K562 (cell line): Measurements from ENCODE around the gene PPP1R3E. TPM values are rescaled to one million over a fixed set of nuclear protein-coding genes. Genes with fewer than 3 reads are reported as not detected.

Experiments used
- ATAC-seq: fragments of 200-7000 bp; cut with Tn5 transposase; 3 replicates; pipeline ENCODE4 v1.9.1; 2020; ENCODE audit warnings: moderate library complexity
- BruUV-seq: library from RNA; stranded (reverse); fragments of 400-500 nt; replicated peaks from 2 replicates; lab custom pipeline; 2021; lab: Mats Ljungman, UMichigan
- CTCF ChIA-PET: fragments of 300-600 bp; formaldehyde crosslinking; extraction: SDS; loops from one replicate; lab custom pipeline; 2021; ENCODE audit warnings: low intra/inter-chr PET ratio; lab: Yijun Ruan, JAX
- POLR2A ChIA-PET: fragments of 300-600, 350-650 bp; sonication (Branson Sonifier 250); formaldehyde crosslinking; extraction: SDS; loops from one replicate; lab custom pipeline; 2021; ENCODE audit warnings: antibody characterized with exemption, inconsistent platforms; lab: Yijun Ruan, JAX
- DNase-seq, 4 experiments: peaks; one replicate each; pipeline versions ENCODE4 v3.0.0 to v3.0.0-alpha.2; 2011 to 2018; ENCODE audit warnings: low spot score in 3 of 4, mixed read lengths in 3 of 4; ENCODE audit errors: extremely low read depth in 1 of 4
- FAIRE-seq: peaks from 2 replicates; lab custom pipeline; 2011; peaks lifted over from hg19 to GRCh38; lab: Jason Lieb, UNC
- H2AFZ ChIP-seq: 2 replicates; pipeline ENCODE4 v1.6.0; 2011; ENCODE audit warnings: low read depth, low read length, control low read depth, inconsistent platforms
- H3K27ac ChIP-seq: fragments of 200-600 bp; 3 replicates; pipeline ENCODE4 v1.8.0; 2011; ENCODE audit warnings: low read depth, mild to moderate bottlenecking, control low read depth, inconsistent platforms, low read length, moderate library complexity, mixed read lengths; ENCODE audit errors: extremely low read depth
- H3K27me3 ChIP-seq, 2 experiments: fragments of 300-600 bp in 1 of 2; 2 replicates in 1 of 2; 3 replicates in 1 of 2; pipeline versions ENCODE4 v1.6.0 to v1.8.0; 2011; ENCODE audit warnings: inconsistent platforms in 2 of 2, low read length in 2 of 2, mild to moderate bottlenecking in 1 of 2, mixed read lengths in 1 of 2, moderate library complexity in 1 of 2; ENCODE audit not compliant: control insufficient read depth in 2 of 2, insufficient read depth in 2 of 2
- H3K36me3 ChIP-seq: fragments of 300-600 bp; 3 replicates; pipeline ENCODE4 v1.8.0; 2011; ENCODE audit warnings: mild to moderate bottlenecking, low read length, inconsistent platforms; ENCODE audit not compliant: control insufficient read depth, insufficient read depth
- H3K4me1 ChIP-seq, 2 experiments: fragments of 200-600 bp in 1 of 2; replicated peaks in 1 of 2; 2 replicates in 1 of 2; 3 replicates in 1 of 2; pipeline versions ENCODE4 v1.5.1 to v1.8.0; 2011; ENCODE audit warnings: inconsistent platforms in 2 of 2, low read length in 2 of 2, mild to moderate bottlenecking in 1 of 2, mixed read lengths in 1 of 2, moderate library complexity in 1 of 2; ENCODE audit not compliant: control insufficient read depth in 2 of 2, insufficient read depth in 2 of 2
- H3K4me2 ChIP-seq: 2 replicates; pipeline ENCODE4 v1.6.1; 2011; ENCODE audit warnings: low read length, control low read depth, inconsistent platforms, mixed read lengths; ENCODE audit not compliant: insufficient read depth
- H3K4me3 ChIP-seq: fragments of 200-600 bp; sonication (generic), shearing (Covaris generic); 2 replicates; pipeline ENCODE4 v1.5.1; 2016; ENCODE audit warnings: control low read depth, inconsistent platforms
- H3K79me2 ChIP-seq: fragments of 200-600 bp; 3 replicates; pipeline ENCODE4 v1.8.0; 2011; ENCODE audit warnings: low read length, inconsistent platforms; ENCODE audit not compliant: control insufficient read depth, insufficient read depth
- H3K9ac ChIP-seq, 2 experiments: 2 replicates each; pipeline versions ENCODE4 v1.6.0 to v1.6.1; 2011; ENCODE audit warnings: low read depth in 2 of 2, low read length in 2 of 2, control low read depth in 1 of 2, inconsistent platforms in 1 of 2, mild to moderate bottlenecking in 1 of 2, mixed read lengths in 1 of 2; ENCODE audit not compliant: insufficient read depth in 1 of 2
- H3K9me1 ChIP-seq: one replicate; pipeline ENCODE4 v1.6.0; 2011; ENCODE audit warnings: inconsistent platforms, mild to moderate bottlenecking, low read length, moderate library complexity; ENCODE audit not compliant: control insufficient read depth, insufficient read depth
- H3K9me3 ChIP-seq: replicated peaks from 2 replicates; pipeline ENCODE4 v1.5.1; 2011; ENCODE audit warnings: low read depth, low read length, inconsistent platforms; ENCODE audit not compliant: control insufficient read depth, insufficient read depth
- H4K20me1 ChIP-seq: replicated peaks from 2 replicates; pipeline ENCODE4 v1.6.1; 2011; ENCODE audit warnings: low read length, inconsistent platforms, mixed read lengths; ENCODE audit not compliant: control insufficient read depth, insufficient read depth
- ARID4B ChIP-seq: sonication (generic); formaldehyde crosslinking; IDR thresholded peaks from 2 replicates; pipeline ENCODE4 v1.8.0; 2022; ENCODE audit warnings: mild to moderate bottlenecking, missing genetic modification reagents
- BRD4 ChIP-seq: fragments of 200-600 bp; sonication (generic); IDR thresholded peaks from 2 replicates; pipeline ENCODE4 v1.6.1; 2017; ENCODE audit warnings: inconsistent platforms
- GTF2E2 ChIP-seq: fragments of 200-800 bp; sonication (Bioruptor generic); IDR thresholded peaks from 2 replicates; pipeline ENCODE4 v1.6.1; 2016; ENCODE audit warnings: missing genetic modification characterization, missing compliant biosample characterization
- IRF2 ChIP-seq: sonication (generic); formaldehyde crosslinking; IDR thresholded peaks from 2 replicates; pipeline ENCODE4 v1.8.1; 2022; ENCODE audit warnings: mild to moderate bottlenecking, missing genetic modification reagents
- NFYB ChIP-seq: IDR thresholded peaks from 2 replicates; pipeline ENCODE4 v1.6.1; 2011; ENCODE audit warnings: mild to moderate bottlenecking, moderate library complexity; ENCODE audit not compliant: insufficient read length; ENCODE audit errors: extremely low read depth
- RBM39 ChIP-seq: fragments of 200-400 bp; formaldehyde crosslinking; optimal IDR thresholded peaks from 2 replicates; pipeline ENCODE3; 2018; ENCODE audit warnings: low read depth, low read length
- ZFP1 ChIP-seq: fragments of 450-650 bp; formaldehyde crosslinking; IDR thresholded peaks from 2 replicates; pipeline ENCODE4 v1.4.0; 2020; ENCODE audit warnings: mild to moderate bottlenecking, mixed read lengths
- ZNF274 ChIP-seq: IDR thresholded peaks from 2 replicates; pipeline ENCODE4 v1.6.1; 2011; ENCODE audit warnings: low read depth, mild to moderate bottlenecking, low read length, moderate library complexity, borderline replicate concordance
- ZNF561 ChIP-seq: fragments of 450-650 bp; formaldehyde crosslinking; conservative IDR thresholded peaks from 2 replicates; pipeline ENCODE4 v1.4.0; 2020; ENCODE audit warnings: mild to moderate bottlenecking, moderate library complexity
- WGBS: fragments of 100-300 bp; shearing (Covaris generic); methylation state at CpG from one replicate; pipeline ENCODE4 v1.1.6; 2016; ENCODE audit warnings: low coverage, mixed read lengths; ENCODE audit not compliant: insufficient coverage; ENCODE audit errors: missing lambda C conversion rate; 5-methylcytosine and 5-hydroxymethylcytosine counted together
- in situ Hi-C: fragments of 300-500 bp; cut with MboI; formaldehyde crosslinking; loops from 4 replicates; pipeline ENCODE4 v1.15.0; 2018; ENCODE audit warnings: inconsistent platforms, mixed read lengths
- intact Hi-C: fragments of 100-400 bp; cut with micrococcal nuclease; formaldehyde crosslinking; loops from 2 replicates; pipeline ENCODE4 v1.14.2; 2022
- polyA plus RNA-seq, 8 experiments: library from polyadenylated mRNA; depleted of rRNA in 4 of 8; stranded (reverse) in 5 of 8; unstranded in 3 of 8; fragments of >200 nt; fragmentation: Nextera tagmentation in 2 of 8; fragmentation: Illumina TruSeq in 1 of 8; extraction: Ambion mirVana in 2 of 8; extraction: Trizol in 1 of 8; gene quantifications; 2 replicates each; pipeline versions ENCODE4 v1.2.1 to v1.2.3, GENCODE V29; 2011 to 2014; ENCODE audit warnings: inconsistent platforms in 1 of 8, missing spikeins in 1 of 8
- total RNA-seq, 7 experiments: library from RNA; depleted of rRNA in 6 of 7; stranded (reverse); fragments of >200 nt in 6 of 7; fragmentation: Illumina TruSeq in 2 of 7; extraction: Trizol in 2 of 7; gene quantifications; 2 replicates each; pipeline versions ENCODE4 v1.2.1 to v1.2.3, GENCODE V29; 2011 to 2021; ENCODE audit warnings: low replicate concordance in 1 of 7
- TF ChIP-seq, protein P1 (sequence below): fragments of 250-450 bp; sonication (Bioruptor Pico); IDR thresholded peaks from 2 replicates; pipeline ENCODE4 v1.8.0; 2022; ENCODE audit warnings: inconsistent platforms
- TF ChIP-seq, protein P2 (sequence below): fragments of 450-650 bp; formaldehyde crosslinking; IDR thresholded peaks from 2 replicates; pipeline ENCODE4 v1.4.0; 2020; ENCODE audit warnings: mild to moderate bottlenecking, mixed read lengths

Gene PPP1R3E
- total and polyA plus RNA-seq, 9 of the 15 experiments (the other 6 are each of a cell fraction or from before 2014, with no cell fraction given): 3.2 to 18.4 (median 7.6) TPM

- peak overlapping the region; percentile 90 for H3K27ac ChIP-seq
- peak overlapping the region; percentile 96 for H3K4me2 ChIP-seq
- under 1% methylated on average over 21 of the region's 25 CpGs for WGBS
- intact Hi-C loops (loop anchor here (2.0 to 5.0 kb wide), 3 partner anchors 15 to 180 kb away; partner anchors contain the start of gene HOMEZ), in situ Hi-C loops (no loop called here)
- CTCF ChIA-PET: interaction anchor here (1.0 to 5.9 kb wide), 4 partner anchors 36 to 233 kb away, joined by 3 to 58 read pairs (median 30); no protein-coding TSS in a partner anchor
- peak overlapping the region; percentile 93 for H2AFZ ChIP-seq
- H4K20me1 ChIP-seq: no peaks in the 10 kb centered on the region
- H3K9me1 ChIP-seq: no peaks in the 10 kb centered on the region
- no peak for DNase-seq
- peaks cover 22 to 31% of the 10 kb centered on the region in 2 experiments for H3K4me1 ChIP-seq
- POLR2A ChIA-PET: interaction anchor here (0.5 to 2.8 kb wide), 10 partner anchors 9 to 439 kb away, joined by 3 to 29 read pairs (median 6); partner anchors contain the start of genes ACIN1, C14orf119, HOMEZ and PABPN1
- H3K9me3 ChIP-seq: no peaks in the 10 kb centered on the region
- H3K36me3 ChIP-seq: peaks cover 20% of the 10 kb centered on the region; the same call in 2 of the 3 replicates
- H3K9ac ChIP-seq: peak overlapping the region; percentile 79 to 95
- peak; percentile 9 for ATAC-seq
- no TSS peak for BruUV-seq
- no peaks in the 10 kb centered on the region for H3K27me3 ChIP-seq
- FAIRE-seq: no peak
- H3K79me2 ChIP-seq: peaks cover 24% of the 10 kb centered on the region
- H3K4me3 ChIP-seq: peak overlapping the region; percentile 67
- no peak for TF ChIP-seq ZNF561 (CRISPR knock-in tag)
- TF ChIP-seq IRF2 (CRISPR knock-in tag): no peak
- no peak for TF ChIP-seq ZFP1 (CRISPR knock-in tag)
- no peak for TF ChIP-seq BRD4
- TF ChIP-seq, protein P1, sequence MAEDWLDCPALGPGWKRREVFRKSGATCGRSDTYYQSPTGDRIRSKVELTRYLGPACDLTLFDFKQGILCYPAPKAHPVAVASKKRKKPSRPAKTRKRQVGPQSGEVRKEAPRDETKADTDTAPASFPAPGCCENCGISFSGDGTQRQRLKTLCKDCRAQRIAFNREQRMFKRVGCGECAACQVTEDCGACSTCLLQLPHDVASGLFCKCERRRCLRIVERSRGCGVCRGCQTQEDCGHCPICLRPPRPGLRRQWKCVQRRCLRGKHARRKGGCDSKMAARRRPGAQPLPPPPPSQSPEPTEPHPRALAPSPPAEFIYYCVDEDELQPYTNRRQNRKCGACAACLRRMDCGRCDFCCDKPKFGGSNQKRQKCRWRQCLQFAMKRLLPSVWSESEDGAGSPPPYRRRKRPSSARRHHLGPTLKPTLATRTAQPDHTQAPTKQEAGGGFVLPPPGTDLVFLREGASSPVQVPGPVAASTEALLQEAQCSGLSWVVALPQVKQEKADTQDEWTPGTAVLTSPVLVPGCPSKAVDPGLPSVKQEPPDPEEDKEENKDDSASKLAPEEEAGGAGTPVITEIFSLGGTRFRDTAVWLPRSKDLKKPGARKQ (CRISPR knock-in tag): no peak
- TF ChIP-seq GTF2E2 (tag): no peak
- TF ChIP-seq ARID4B (CRISPR knock-in tag): 0 out of 2 replicates have a peak, but pooled peaks have one; percentile 25
- peak; percentile 48 for TF ChIP-seq NFYB
- TF ChIP-seq RBM39: no peak
- TF ChIP-seq, protein P2, sequence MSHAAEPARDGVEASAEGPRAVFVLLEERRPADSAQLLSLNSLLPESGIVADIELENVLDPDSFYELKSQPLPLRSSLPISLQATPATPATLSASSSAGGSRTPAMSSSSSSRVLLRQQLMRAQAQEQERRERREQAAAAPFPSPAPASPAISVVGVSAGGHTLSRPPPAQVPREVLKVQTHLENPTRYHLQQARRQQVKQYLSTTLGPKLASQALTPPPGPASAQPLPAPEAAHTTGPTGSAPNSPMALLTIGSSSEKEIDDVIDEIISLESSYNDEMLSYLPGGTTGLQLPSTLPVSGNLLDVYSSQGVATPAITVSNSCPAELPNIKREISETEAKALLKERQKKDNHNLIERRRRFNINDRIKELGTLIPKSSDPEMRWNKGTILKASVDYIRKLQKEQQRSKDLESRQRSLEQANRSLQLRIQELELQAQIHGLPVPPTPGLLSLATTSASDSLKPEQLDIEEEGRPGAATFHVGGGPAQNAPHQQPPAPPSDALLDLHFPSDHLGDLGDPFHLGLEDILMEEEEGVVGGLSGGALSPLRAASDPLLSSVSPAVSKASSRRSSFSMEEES: no peak
- TF ChIP-seq ZNF274: no peak
These were observed 730 bp downstream of the PPP1R3E start for GRCh38 chr14:23301969-23302289.
